Measurements from ENCODE around the gene GPATCH4.
"Not testable (repeated sequence)": the region's sequence is repeated elsewhere in the genome, so short reads cannot be mapped to it uniquely, and the experiment has no call there.

The GPATCH4 gene

GRCh38 chr1:156601122-156601830, at the start of gene GPATCH4:
Gene GPATCH4, minus strand, starts transcription at chr1:156601479.
- DNase-seq: peak; percentile 90

GRCh38 chr1:156648951-156649350, 47.7 kb upstream of the GPATCH4 start:
- DNase-seq: no peak

- DNase-seq: no peak
Observed at GRCh38 chr1:156648496-156648895, 47.2 kb upstream of the GPATCH4 start.

GRCh38 chr1:156647351-156647750, 46.1 kb upstream of the GPATCH4 start:
- no peak for DNase-seq

- DNase-seq: no peak
Observed at GRCh38 chr1:156646738-156647211, 45.5 kb upstream of the GPATCH4 start.

GRCh38 chr1:156645666-156646065, 44.4 kb upstream of the GPATCH4 start:
- no peak for DNase-seq

GRCh38 chr1:156645056-156645455, 43.8 kb upstream of the GPATCH4 start:
- no peak for DNase-seq

- no peak for DNase-seq
Observed at GRCh38 chr1:156644640-156645039, 43.4 kb upstream of the GPATCH4 start.

- no peak for DNase-seq
Observed at GRCh38 chr1:156644146-156644545, 42.9 kb upstream of the GPATCH4 start.

GRCh38 chr1:156643778-156644092, 42.5 kb upstream of the GPATCH4 start:
- no peak for DNase-seq

- no peak for DNase-seq
Observed at GRCh38 chr1:156643049-156643777, 41.9 kb upstream of the GPATCH4 start.

GRCh38 chr1:156642265-156643048, 41.2 kb upstream of the GPATCH4 start:
- DNase-seq: no peak

GRCh38 chr1:156641761-156642264, 40.5 kb upstream of the GPATCH4 start, which contains the start of gene BCAN:
Gene BCAN, plus strand, starts transcription at chr1:156642117. Its CDS starts 3,938 bp downstream, at chr1:156646055.
- DNase-seq: no peak

GRCh38 chr1:156640842-156641706, 39.8 kb upstream of the GPATCH4 start:
- DNase-seq: no peak

- DNase-seq: no peak
Observed at GRCh38 chr1:156639601-156640101, 38.4 kb upstream of the GPATCH4 start.

- DNase-seq: no peak
Observed at GRCh38 chr1:156638189-156638985, 37.1 kb upstream of the GPATCH4 start.

GRCh38 chr1:156632355-156632754, 31.1 kb upstream of the GPATCH4 start:
- DNase-seq: no peak

GRCh38 chr1:156631152-156631551, 29.9 kb upstream of the GPATCH4 start:
- DNase-seq: not testable (repeated sequence)

GRCh38 chr1:156629823-156630449, 28.7 kb upstream of the GPATCH4 start:
- DNase-seq: no peak

GRCh38 chr1:156627313-156627880, 26.1 kb upstream of the GPATCH4 start:
- no peak for DNase-seq

All from NCI-H1048 (cell line).